ENCODE measurements around the gene MAN2B1. TPM values are rescaled to one million over a fixed set of nuclear protein-coding genes. Genes with fewer than 3 reads are reported as not detected.
A peak's percentile ranks its signal among the peaks of the same experiment; 100 is the strongest.

The MAN2B1 gene
- total RNA-seq, 3 donors from 2014 or later, result 45.6 to 118 (median 49.0) TPM

- intact Hi-C loops (cut with DNase I; ENCODE audit: low total_unique reads), result no loop called here
- no peak for TF ChIP-seq POLR2AphosphoS5 (IDR thresholded peaks at IDR 0.05)
- no peak for TF ChIP-seq POLR2A (IDR thresholded peaks at IDR 0.05)
- no peak for TF ChIP-seq CTCF (IDR thresholded peaks at IDR 0.05)
- no peak for DNase-seq (ENCODE audit: low spot score in 2 of 2)
- no peaks in the 10 kb centered on the region for H3K4me1 ChIP-seq
- H3K4me3 ChIP-seq, result no peak overlapping the region
- no peaks in the 10 kb centered on the region for H3K9me3 ChIP-seq
- H3K36me3 ChIP-seq, result no peaks in the 10 kb centered on the region
- H3K27me3 ChIP-seq, result no peaks in the 10 kb centered on the region
- H3K27ac ChIP-seq, result no peak overlapping the region
Measured at GRCh38 chr19:12617646-12618045, 48.9 kb downstream of the MAN2B1 start.

- no peaks in the 10 kb centered on the region for H3K4me1 ChIP-seq
- intact Hi-C loops (cut with DNase I; ENCODE audit: low total_unique reads), result no loop called here
- peak overlapping the region; percentile 98 to 100 for H3K27ac ChIP-seq
- H3K27me3 ChIP-seq, result no peaks in the 10 kb centered on the region
- DNase-seq (ENCODE audit: low spot score in 2 of 2), result peak; percentile 75 to 76
- TF ChIP-seq CTCF (IDR thresholded peaks at IDR 0.05) (no peak), POLR2AphosphoS5 (IDR thresholded peaks at IDR 0.05) (no peak), POLR2A (IDR thresholded peaks at IDR 0.05) (no peak)
- H3K36me3 ChIP-seq, result no peaks in the 10 kb centered on the region
- H3K4me3 ChIP-seq, result peak overlapping the region; percentile 84 to 100 (median 91)
- no peaks in the 10 kb centered on the region for H3K9me3 ChIP-seq
Measured at GRCh38 chr19:12611361-12611699, 55.2 kb downstream of the MAN2B1 start.

- Histone ChIP-seq H3K27ac (peak within 1 kb of the TSS; percentile 98 to 100), H3K27me3 (no peaks in the 10 kb centered on the region), H3K9me3 (no peaks in the 10 kb centered on the region), H3K4me1 (no peaks in the 10 kb centered on the region), H3K4me3 (peak within 1 kb of the TSS; percentile 84 to 100 (median 91)), H3K36me3 (no peaks in the 10 kb centered on the region)
- intact Hi-C loops (cut with DNase I; ENCODE audit: low total_unique reads), result no loop called here
- TF ChIP-seq POLR2A (IDR thresholded peaks at IDR 0.05) (peak; percentile 92), CTCF (IDR thresholded peaks at IDR 0.05) (no peak), POLR2AphosphoS5 (IDR thresholded peaks at IDR 0.05) (peak; percentile 91 to 98 (median 94))
- DNase-seq (ENCODE audit: low spot score in 2 of 2), result peak; percentile 98 to 99
Measured at GRCh38 chr19:12610540-12611360, 55.8 kb downstream of the MAN2B1 start, which contains the start of the genes ZNF490 and ZNF791. Gene ZNF490 (minus strand): TSS chr19:12610813. CDS start chr19:12610680, 133 bp downstream. Gene ZNF791 (plus strand): TSS chr19:12610920. CDS start chr19:12611080, 160 bp downstream.

GRCh38 chr19:12607631-12608030 is 58.9 kb downstream of the MAN2B1 start:
- intact Hi-C loops (cut with DNase I; ENCODE audit: low total_unique reads), result no loop called here
- no peaks in the 10 kb centered on the region for H3K9me3 ChIP-seq
- no peaks in the 10 kb centered on the region for H3K27me3 ChIP-seq
- H3K36me3 ChIP-seq, result no peaks in the 10 kb centered on the region
- TF ChIP-seq POLR2AphosphoS5 (IDR thresholded peaks at IDR 0.05) (no peak), CTCF (IDR thresholded peaks at IDR 0.05) (no peak), POLR2A (IDR thresholded peaks at IDR 0.05) (no peak)
- no peak overlapping the region for H3K27ac ChIP-seq
- DNase-seq (ENCODE audit: low spot score in 2 of 2), result no peak
- H3K4me1 ChIP-seq, result no peaks in the 10 kb centered on the region
- no peak overlapping the region for H3K4me3 ChIP-seq

GRCh38 chr19:12606796-12607195 is 59.7 kb downstream of the MAN2B1 start:
- intact Hi-C loops (cut with DNase I; ENCODE audit: low total_unique reads), result no loop called here
- Histone ChIP-seq H3K9me3 (no peaks in the 10 kb centered on the region), H3K27ac (no peak overlapping the region), H3K36me3 (no peaks in the 10 kb centered on the region), H3K27me3 (no peaks in the 10 kb centered on the region), H3K4me1 (no peaks in the 10 kb centered on the region), H3K4me3 (no peak overlapping the region)
- no peak for DNase-seq (ENCODE audit: low spot score in 2 of 2)
- TF ChIP-seq POLR2A (IDR thresholded peaks at IDR 0.05), result no peak
- no peak for TF ChIP-seq POLR2AphosphoS5 (IDR thresholded peaks at IDR 0.05)
- no peak for TF ChIP-seq CTCF (IDR thresholded peaks at IDR 0.05)
